ENCODE results near the gene KCND2.

Gene KCND2

DNA sequence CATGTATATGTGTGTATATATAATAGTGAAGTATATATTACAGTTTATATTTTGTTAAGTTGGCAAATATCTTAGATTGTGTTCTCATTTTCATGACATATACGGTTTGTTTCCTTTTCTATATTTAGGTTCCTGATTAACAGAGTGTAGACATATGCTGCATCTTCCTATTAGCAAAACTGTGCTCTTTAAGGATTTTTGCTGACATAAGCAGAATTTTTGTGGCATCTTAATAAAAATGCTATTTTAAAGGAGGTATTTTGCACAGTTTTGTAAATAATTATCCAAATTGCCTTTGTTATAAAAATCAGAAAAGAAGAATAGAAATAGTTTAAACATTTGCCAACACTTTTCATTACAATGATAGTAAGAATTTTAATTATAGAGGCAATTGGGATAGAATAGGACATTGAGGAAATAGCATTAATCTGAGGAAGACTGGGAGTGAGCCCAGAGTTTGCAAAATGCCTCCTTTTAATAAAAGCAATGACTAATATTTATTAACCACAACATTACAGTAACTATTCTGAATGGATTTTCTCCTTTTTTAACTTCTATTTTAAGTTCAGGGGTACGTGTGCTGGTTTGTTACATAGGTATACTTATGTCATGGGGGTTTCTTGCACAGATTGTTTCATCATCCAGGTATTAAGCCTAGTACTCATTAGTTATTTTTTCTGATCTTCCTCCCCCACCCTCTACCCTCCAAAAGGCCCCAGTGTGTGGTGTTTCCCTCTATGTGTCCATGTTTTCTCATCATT lies 38.2 kb downstream of the KCND2 start:
- DNase-seq, result no peak

DNA sequence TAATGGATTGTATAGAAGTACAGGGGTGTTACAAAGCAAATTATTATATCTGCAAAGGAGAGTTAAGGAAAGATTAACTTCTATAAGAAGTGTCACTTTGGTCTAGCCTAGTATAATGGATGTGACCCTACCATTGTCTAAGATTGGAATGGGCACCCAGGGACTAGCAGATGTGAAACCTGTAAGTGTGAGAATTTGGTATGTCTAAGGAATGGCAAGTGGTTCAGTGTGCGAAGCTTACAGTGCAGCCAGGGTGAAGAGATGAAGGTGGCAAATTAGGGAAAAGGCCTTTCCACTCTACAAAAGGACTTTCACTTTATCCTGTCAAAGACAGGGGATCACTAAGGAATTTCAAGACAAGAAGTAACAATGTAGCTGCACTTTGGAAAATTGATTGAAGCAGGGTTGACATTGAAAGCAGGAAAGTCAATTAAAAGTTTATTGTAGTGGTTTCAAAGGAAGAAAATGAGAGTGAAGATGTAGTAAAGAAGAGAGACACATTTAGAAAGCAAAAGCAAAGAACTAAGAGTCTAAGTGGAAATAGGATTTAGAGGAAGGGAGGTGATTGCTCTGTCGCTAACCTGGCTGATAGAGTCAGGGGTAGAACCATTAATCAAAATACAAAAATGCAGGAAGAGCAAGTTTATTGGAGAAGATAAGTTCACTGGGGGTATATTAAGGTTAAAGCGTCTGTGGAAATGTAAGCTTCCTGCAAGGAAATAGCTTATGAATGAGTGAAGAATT lies 47.4 kb downstream of the KCND2 start:
- DNase-seq, result no peak

DNA sequence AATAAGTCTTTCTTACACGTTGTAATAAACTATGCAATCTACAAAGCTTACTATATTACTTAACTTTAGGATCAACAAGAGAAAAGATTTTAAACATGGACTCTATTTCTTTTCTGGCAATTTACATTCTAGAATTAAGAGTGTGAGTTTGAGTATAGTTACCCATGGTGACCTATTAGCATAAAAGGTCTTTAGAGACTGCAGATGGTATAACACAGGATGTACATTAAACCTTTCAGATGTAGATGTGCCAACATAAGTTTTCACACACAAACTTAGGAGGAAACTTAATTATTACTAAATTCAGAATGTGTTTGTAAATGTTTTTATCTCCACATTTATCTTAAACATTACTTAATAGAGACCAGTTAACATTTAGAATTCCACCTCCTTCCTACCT lies 54.1 kb downstream of the KCND2 start:
- no peak for DNase-seq

DNA sequence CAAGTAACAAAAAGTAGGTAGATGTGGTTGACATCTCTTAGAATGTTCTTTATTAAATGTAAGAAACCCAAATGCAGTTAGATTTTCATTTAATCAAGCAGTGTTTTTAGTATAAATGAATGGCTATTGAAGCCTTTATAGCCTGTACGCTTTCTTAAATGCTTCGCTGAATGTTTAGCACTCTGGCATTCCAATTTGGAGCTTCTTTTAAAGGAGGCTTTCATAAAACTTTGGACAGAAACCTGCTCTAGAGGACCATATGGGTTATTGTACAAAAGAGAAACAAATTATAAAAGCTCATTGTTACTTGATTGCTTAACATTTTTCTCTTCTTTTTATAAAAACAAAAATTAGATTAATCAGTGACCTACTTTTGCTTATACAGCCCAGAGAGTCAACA lies 59.5 kb downstream of the KCND2 start:
- DNase-seq, result no peak

DNA sequence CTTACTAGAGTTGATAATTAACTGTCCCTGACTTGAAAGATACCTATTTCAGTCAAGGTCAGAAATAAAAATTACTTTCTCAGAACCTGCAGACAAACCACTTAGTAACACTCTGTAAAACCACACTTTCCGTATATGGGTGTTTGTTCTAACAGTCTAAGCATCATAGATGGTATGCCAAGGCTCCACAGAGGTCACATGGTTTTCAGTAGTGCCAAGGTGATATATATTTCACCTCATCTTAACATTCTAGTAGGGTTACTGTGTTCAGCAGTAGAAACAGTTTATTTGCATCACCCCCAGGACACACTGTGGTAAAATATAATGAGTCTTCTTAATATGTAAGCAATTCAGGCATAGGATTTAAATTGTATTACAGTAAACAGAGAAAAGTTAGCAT lies 61.5 kb downstream of the KCND2 start:
- no peak for DNase-seq

DNA sequence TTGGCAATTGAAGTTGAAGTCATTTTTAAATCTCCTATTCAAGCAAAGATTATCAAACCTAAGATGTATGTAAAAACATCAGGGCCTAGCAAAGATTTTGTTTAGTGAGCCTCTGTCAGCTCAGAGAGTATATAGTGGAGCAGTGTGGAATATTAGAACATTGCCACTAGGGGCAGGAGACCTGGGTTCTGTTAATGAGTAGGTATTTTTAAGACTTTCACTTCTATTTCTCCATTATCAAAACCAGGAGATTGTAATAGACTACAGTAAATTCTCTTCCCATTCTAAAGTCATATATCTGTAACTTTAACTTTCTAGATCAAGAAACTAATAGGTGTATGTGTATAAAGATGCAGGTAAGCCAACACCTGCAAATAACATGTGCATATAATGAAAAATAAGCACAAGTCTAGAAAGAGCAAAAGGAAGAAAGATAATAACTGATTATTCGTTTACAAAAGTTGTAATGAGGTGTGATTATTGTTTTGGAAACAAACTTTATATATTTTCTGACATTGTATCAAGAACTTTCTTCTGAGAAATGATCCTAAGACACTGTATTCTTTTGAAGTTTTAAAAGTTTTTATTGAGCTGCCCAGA lies 64.4 kb downstream of the KCND2 start:
- DNase-seq, result no peak

DNA sequence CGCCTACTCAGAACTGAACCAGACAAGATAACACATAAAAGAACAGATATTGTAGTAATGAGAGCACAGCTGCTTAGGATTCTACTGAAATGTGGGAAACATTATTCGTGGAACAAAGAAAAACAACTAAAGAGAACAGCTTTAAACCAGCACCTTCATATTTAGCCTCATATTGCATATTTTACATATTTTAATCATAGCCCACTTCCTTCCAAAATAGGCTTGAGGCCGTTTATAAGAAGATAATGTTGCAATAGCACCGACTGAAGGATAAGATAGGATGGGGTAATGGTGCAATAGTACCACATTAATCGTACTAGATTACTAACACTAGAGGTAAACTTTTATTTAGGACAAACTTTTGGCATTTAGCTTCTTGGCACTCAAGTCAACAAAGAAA lies 71.3 kb downstream of the KCND2 start:
- DNase-seq, result no peak

DNA sequence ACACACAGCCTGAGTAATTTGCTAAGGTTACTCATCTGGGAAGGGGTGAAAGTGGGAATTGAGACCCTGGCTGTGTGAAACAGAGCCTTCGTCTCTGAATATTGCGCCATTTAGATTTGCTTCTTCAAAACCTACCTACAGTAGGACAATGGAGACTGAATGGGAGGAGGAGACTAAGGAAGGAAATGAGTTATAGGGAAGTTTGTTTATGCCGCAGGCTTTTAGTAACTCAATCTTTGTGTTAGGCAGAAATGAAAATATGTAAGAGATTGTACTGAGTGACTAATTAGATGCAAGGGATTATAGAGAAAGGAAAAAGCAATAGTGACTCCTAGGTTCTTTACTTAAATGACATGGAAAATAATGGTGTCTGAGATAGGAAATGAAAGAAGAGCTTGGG lies 80.2 kb downstream of the KCND2 start:
- no peak for DNase-seq

DNA sequence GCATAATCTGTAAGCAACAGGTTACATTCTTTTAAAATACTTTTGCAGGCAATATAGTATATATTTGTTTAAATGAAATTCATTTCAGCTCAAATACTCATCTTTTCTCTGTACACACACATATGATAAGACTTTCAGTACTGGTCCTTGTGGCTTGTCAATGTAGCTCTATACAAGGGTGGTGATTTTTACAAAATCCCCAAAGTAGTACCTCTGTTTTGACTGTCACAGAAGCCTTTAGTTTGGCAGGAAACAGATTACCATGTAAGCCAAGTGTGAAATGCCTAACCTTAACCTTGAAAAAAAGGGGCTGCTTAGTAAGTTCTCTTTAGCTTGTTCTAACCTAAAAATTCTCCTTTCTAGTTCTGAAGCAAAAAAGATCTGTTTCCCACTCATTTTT lies 87.9 kb downstream of the KCND2 start:
- DNase-seq, result no peak

DNA sequence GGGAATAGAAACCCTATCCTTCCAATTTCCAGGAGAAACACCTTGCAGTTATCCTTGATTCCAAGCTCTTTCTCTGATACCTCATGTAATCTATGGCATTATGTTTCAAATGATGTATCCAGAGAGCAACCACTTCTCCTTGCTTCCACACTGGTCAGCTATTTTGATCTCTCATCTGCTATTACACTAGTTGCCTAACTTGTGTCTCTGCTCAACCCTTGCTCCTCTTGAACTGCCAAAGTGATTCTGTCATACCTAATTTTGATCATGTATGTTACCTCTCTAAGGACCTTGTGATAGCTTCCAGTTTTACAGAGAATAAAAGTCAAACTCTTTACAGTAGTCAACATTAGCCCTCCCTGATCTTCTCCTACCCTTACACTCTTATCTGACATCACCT lies 90.4 kb downstream of the KCND2 start:
- DNase-seq, result no peak

DNA sequence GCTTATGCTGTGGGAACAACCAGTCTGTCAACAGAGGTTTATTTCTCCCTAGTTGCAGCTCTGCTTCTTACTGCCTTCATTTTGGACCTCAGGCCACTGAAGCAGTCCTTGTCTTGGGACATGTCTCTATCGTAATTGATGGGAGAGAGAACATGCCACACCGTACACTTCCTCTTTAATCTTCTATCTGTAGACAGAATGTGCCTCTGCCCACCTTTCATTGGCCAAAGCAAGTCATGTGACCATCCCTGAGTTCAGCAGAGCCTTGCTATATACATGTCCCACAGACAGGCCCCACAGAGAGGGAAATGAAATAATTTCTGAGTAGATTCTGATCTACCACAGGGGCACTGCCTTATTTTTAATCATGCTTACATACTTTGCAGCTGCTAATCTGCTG lies 98.0 kb downstream of the KCND2 start:
- DNase-seq, result no peak

DNA sequence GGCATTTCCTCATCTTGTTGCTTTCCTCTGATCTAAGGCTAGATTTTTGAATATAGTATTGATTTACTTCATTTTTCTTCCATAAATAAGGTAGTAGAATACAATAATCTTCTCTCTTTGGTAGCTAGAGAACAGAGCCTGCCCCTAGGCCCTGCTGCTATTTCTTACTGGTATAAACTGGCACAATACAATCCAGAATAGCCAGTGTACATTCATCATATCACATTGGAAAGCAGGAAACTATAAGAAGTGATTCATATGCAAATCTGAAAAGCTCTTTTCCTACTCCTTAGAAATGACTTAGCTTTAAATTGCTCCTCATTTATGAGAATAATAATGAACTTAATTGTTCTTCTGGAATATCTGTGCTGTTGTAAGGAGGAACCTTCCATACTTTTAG lies 100.2 kb downstream of the KCND2 start:
- no peak for DNase-seq

DNA sequence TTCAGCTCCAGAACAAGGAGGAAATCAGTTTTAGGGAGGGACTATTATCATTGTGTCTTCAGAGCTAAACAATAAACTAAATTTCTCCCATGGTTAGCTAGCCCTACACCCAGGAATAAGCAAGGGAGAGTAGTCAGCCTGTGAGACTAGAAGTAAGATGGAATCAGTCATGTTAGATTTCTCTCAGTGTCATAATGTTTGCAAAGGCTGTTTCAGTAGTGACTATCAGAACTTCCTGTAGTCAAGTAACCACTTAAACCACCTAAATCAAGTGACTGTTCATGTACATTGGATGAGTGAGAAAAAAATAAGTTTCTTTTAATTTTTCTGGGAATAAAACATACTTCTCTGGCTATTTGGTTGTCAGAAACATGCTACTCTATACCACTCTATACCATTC lies 121.6 kb downstream of the KCND2 start:
- DNase-seq, result no peak

DNA sequence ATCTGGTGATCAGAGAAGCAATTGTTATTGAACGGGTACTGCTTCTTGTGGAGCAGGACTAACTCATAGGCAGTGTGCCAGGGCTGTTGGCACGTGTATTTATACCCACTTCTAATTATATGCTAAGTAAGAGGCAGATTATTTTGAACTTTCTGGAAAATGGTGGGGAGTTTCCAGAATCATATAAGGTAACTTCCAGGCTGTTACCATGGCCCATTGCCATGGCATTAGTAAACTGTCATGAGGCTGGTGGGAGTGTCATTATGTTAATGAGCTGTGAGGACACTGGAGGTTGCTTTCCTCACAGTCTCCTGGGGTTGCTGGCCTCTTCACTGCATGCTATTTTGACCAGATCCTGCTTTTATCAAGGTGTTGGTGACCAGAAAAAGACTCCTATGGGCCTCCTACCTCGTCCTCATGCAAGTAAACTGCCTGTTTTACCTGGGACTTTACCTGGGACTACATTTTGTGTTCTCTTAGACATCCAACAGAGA lies 122.6 kb downstream of the KCND2 start:
- no peak for DNase-seq

DNA sequence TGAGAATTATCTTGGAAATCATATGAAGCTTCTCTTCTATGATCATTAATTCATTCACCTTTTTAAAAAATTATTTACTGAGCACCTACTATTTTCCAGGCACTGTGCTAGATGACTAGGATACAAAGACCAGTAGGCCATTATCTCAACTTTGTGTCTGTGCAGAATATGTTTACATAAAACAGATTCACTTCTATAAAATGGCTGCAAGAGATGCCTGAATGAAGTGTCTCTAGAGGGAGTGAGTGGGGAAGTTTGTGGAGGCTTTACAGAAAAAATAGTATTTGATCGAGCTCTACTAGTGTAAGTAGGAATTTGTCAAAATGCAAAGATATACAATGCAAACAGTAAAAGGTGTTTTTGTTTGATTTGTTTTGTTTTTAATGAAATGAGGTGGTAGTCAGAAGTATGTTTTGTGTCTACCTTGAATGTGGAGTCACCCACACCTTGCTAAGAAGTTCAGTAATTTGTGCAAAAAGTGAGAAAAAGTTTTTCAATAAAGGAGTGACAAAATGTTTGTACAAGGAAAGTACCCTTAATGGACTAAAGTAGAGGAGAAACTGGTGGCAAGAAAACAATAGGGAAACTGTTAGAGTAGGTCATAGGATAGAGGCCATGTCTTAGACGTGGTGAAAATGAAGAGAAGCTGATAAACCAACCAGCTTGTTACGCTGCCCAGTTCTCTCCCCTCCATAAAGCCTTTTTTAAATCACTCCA lies 125.5 kb downstream of the KCND2 start:
- DNase-seq, result no peak

DNA sequence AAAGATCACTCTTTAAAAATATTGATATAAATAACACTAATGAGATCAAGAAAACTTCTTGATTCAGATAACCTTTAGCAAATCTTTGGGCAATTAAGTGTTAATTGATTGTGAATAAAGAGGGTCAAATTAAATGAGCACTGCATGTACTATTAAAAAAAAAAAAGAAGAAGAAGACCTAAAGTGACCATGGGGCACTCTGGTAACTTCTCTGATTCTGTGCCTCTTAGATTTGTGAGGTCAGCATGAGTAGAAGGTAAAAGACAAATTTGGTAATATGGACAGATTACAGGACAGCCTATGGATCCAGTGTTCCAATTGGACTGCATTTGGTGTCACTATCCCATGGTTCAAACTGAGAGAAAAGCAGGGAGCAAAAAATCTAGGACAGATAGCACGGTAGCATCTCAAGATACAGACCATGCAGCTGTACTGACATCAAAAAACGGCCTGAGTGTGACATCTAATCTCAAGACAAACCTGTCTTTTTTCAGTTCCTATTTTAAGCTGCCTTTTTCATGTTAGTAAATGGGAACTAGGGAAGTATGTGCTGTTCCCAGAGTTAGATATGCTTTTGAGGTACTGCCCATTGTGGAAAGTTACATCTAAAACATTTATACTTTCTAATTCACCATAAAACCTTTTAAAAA lies 128.0 kb downstream of the KCND2 start:
- no peak for DNase-seq

DNA sequence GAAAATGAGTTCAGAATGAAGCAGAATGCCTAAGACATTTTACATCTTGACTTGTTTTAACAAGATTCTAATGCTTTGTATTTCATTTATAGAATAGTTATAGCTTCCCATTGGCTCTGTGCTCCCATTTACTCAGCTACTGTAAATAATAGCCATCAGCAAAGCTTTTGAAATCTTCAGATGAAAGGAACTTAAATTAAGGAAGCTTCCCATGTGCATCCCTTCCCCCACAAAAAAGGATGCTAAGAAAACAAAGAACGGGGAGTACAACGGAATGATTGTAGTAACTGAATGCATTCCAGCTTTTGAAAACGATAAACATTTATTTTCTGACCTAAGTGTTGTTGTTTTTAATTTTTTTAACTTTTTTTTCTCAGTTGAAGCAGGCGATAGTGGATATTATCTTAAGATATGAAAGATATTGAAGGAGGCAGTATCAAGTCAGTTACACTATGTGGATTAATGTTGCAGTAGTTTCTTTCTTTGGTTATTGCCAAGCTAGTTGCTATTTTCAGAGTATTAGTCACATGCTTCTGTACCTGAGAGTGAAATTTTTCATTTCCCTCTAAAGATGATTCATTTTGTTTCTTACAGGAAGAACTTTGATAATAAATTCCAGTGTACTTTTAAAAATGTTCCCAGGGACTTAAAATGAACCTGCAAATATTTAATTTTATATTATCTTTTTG lies 129.2 kb downstream of the KCND2 start:
- DNase-seq, result no peak

DNA sequence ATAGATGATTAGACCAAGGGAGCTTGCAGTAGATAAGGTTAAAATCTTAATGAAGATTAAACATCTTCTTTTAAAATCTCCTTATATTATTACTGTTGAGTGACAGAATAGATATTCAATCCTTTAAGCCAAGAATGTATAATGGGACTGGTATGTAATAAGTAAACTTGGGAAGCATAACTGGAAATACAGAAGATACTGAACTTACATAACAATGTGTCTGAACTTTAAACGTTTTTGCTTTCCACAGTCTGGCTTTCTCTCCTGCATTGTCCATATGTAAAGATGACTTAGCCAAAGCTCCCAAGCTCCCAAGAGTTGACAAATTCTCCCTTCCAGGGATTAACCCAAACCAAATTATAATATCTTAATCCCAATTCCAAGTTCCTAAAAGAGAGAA lies 129.8 kb downstream of the KCND2 start:
- no peak for DNase-seq

DNA sequence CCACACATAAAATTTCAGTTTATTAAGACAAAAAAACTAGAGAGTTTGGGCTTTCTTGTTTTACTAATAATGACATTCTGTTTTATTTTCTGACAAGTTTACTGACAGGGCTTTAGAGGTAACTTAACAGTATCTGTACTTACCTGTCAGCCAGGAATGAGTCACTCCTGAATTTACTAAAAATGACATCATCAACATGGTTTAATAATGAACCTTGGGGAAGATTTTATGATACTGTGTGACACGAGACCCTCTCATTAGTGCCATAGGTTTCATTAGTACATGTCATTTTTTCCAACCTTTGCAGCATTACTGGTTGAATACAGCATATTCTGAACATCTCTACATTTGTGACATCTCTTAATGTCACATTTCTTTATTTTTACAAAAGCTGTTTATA lies 131.1 kb downstream of the KCND2 start:
- no peak for DNase-seq

DNA sequence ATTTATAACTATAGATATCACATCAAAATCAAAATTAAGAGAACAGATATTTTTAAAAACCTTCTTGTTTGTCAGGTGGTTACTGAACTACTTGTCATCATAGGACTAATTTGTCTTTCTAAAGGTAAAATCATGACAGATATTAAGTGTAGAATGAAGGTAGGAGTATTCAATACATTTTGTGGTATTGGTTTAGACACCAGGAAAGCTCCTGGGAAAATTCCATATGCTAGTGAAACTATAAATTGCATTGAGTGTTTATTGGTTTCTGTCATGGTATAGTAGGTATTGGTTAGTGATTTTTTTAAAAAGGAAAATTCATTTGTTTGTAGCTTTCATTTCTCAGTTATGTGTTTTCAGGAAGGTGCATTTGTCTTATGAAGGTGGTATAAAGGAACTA lies 132.7 kb downstream of the KCND2 start:
- no peak for DNase-seq

DNA sequence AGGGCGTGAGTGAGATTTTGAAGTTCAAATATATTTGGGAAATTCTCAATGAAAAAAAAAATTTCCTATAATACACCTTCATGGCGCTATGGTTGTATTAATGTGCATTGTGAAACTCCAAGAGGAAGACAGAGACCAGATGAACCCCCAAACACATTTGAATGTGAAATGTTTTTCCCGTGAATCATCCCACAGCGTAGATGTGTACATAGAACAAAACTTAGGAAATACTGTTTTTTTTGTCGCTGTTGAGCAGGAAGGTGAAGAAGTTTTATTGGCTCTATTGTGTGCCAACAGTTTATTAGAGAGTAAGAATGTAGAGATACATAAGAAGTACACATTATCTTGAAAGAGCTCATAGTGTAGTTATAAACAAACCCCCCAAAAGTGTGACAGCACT lies 134.0 kb downstream of the KCND2 start:
- no peak for DNase-seq

Measured in CD4-positive, alpha-beta T cell treated with Interleukin-17A for 4 hours (primary cell).